Effector memory CD4-positive, alpha-beta T cell (primary cell): ENCODE data around the gene CPAMD8.

ENCODE experiments used
- DNase-seq, 3 donors: peaks; one replicate each; pipeline ENCODE4 v3.0.0-alpha.2; 2020
- H3K27ac ChIP-seq: 2 replicates; pipeline ENCODE4 v1.7.0; 2013; ENCODE audit warnings: mild to moderate bottlenecking, low read length, moderate library complexity; ENCODE audit not compliant: insufficient read depth, poor library complexity, severe bottlenecking
- H3K27me3 ChIP-seq: replicated peaks from 2 replicates; pipeline ENCODE4 v1.7.0; 2013; ENCODE audit warnings: mild to moderate bottlenecking, low read length; ENCODE audit not compliant: insufficient read depth, control insufficient read depth, poor library complexity, severe bottlenecking
- H3K36me3 ChIP-seq: 2 replicates; pipeline ENCODE4 v1.7.0; 2013; ENCODE audit warnings: mild to moderate bottlenecking, low read length, moderate library complexity; ENCODE audit not compliant: control insufficient read depth, insufficient read depth
- H3K4me1 ChIP-seq: 2 replicates; pipeline ENCODE4 v1.7.0; 2013; ENCODE audit warnings: low read length, mild to moderate bottlenecking; ENCODE audit not compliant: control insufficient read depth, insufficient read depth, poor library complexity, severe bottlenecking
- H3K4me3 ChIP-seq: 2 replicates; pipeline ENCODE4 v1.7.0; 2013; ENCODE audit warnings: low read length, low read depth, mild to moderate bottlenecking; ENCODE audit not compliant: insufficient read depth, poor library complexity, severe bottlenecking
- H3K9me3 ChIP-seq: 2 replicates; pipeline ENCODE4 v1.7.0; 2013; ENCODE audit warnings: mild to moderate bottlenecking, low read length, moderate library complexity; ENCODE audit not compliant: control insufficient read depth

Gene CPAMD8

GRCh38 chr19:16859626-16860025, 167.0 kb downstream of the CPAMD8 start:
- Histone ChIP-seq H3K36me3 (peaks cover 13% of the 10 kb centered on the region), H3K27me3 (no peaks in the 10 kb centered on the region), H3K4me1 (no peaks in the 10 kb centered on the region), H3K27ac (no peak overlapping the region), H3K9me3 (no peaks in the 10 kb centered on the region), H3K4me3 (no peak overlapping the region)
- no peak for DNase-seq

- no peak for DNase-seq
- H3K27ac ChIP-seq: no peak overlapping the region
- H3K4me3 ChIP-seq: no peak overlapping the region
- H3K4me1 ChIP-seq: no peaks in the 10 kb centered on the region
- peaks cover 30% of the 10 kb centered on the region for H3K36me3 ChIP-seq
- H3K27me3 ChIP-seq: no peaks in the 10 kb centered on the region
- no peaks in the 10 kb centered on the region for H3K9me3 ChIP-seq
Observed at GRCh38 chr19:16856091-16856490, 170.5 kb downstream of the CPAMD8 start.

DNA sequence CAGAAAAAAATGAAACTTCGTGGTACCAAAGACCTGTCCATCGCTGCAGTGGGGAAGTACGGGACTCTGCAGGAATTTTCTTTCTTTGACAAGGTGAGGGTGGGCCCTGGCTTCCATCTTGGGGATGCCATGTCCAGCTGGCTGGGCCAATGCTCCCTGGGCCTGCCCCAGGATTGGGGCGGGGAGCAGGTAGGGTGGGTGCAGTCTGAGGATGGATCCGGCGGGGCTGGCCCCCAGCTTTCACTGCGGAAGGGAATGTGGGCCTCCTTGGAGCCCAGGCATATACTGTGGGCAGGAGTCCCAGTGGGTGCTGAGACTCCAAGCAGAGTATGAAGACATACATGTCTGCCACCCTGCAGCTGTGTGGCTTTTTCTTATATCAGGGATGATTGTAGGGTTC, 173.5 kb downstream of the CPAMD8 start:
- Histone ChIP-seq H3K4me3 (no peak overlapping the region), H3K36me3 (peaks cover 50% of the 10 kb centered on the region), H3K9me3 (no peaks in the 10 kb centered on the region), H3K27ac (no peak overlapping the region), H3K27me3 (no peaks in the 10 kb centered on the region), H3K4me1 (no peaks in the 10 kb centered on the region)
- no peak for DNase-seq

GRCh38 chr19:16851031-16851712, 175.4 kb downstream of the CPAMD8 start:
- Histone ChIP-seq H3K36me3 (peaks cover 67% of the 10 kb centered on the region), H3K4me3 (no peak overlapping the region), H3K9me3 (no peaks in the 10 kb centered on the region), H3K27me3 (no peaks in the 10 kb centered on the region), H3K27ac (no peak overlapping the region), H3K4me1 (no peaks in the 10 kb centered on the region)
- no peak for DNase-seq

- Histone ChIP-seq H3K4me3 (no peak overlapping the region), H3K27ac (no peak overlapping the region), H3K27me3 (no peaks in the 10 kb centered on the region), H3K4me1 (no peaks in the 10 kb centered on the region), H3K9me3 (no peaks in the 10 kb centered on the region), H3K36me3 (peaks cover 77% of the 10 kb centered on the region)
- no peak for DNase-seq
Observed at GRCh38 chr19:16850133-16850532, 176.5 kb downstream of the CPAMD8 start.

- Histone ChIP-seq H3K27ac (no peak overlapping the region), H3K9me3 (no peaks in the 10 kb centered on the region), H3K36me3 (peaks cover 85% of the 10 kb centered on the region), H3K27me3 (no peaks in the 10 kb centered on the region), H3K4me3 (no peak overlapping the region), H3K4me1 (no peaks in the 10 kb centered on the region)
- no peak for DNase-seq
Observed at GRCh38 chr19:16849168-16849567, 177.4 kb downstream of the CPAMD8 start.

- Histone ChIP-seq H3K27ac (no peak overlapping the region), H3K36me3 (peaks cover 85% of the 10 kb centered on the region), H3K4me3 (no peak overlapping the region), H3K4me1 (no peaks in the 10 kb centered on the region), H3K27me3 (no peaks in the 10 kb centered on the region), H3K9me3 (no peaks in the 10 kb centered on the region)
- DNase-seq: no peak
Observed at GRCh38 chr19:16847430-16847829, 179.2 kb downstream of the CPAMD8 start.

DNA sequence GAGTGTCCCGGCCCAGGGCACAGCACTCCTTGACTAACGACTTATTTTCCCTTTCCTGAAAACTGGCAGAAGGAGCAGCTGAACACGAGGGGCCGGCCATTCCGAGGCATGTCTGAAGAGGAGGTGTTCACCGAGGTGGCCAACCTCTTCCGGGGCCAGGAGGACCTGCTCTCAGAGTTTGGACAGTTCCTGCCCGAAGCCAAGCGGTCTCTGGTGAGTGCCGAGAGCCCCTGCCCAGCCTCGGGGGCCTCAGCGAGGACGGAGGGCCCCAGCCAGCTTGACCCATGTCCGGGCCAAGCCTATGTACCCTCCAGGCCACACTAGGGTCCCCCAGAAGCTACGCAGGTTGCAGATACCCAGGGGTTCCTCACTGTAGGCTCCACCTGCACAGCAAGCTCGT, 179.7 kb downstream of the CPAMD8 start:
- H3K4me3 ChIP-seq: no peak overlapping the region
- no peaks in the 10 kb centered on the region for H3K9me3 ChIP-seq
- no peaks in the 10 kb centered on the region for H3K27me3 ChIP-seq
- H3K36me3 ChIP-seq: peaks cover 85% of the 10 kb centered on the region
- H3K4me1 ChIP-seq: no peaks in the 10 kb centered on the region
- H3K27ac ChIP-seq: no peak overlapping the region
- no peak for DNase-seq
